GM19372 (cell line): ENCODE measurements around the gene SLC35A3.
"Not testable (repeated sequence)": the region's sequence is repeated elsewhere in the genome, so short reads cannot be mapped to it uniquely, and the experiment has no call there.

ENCODE experiments used
- ATAC-seq: cut with Tn5 transposase; IDR thresholded peaks from one replicate; pipeline ENCODE4 v1.9.1; 2021; ENCODE audit warnings: mild to moderate bottlenecking, low read depth, moderate library complexity; ENCODE audit not compliant: unreplicated experiment

SLC35A3 gene

DNA sequence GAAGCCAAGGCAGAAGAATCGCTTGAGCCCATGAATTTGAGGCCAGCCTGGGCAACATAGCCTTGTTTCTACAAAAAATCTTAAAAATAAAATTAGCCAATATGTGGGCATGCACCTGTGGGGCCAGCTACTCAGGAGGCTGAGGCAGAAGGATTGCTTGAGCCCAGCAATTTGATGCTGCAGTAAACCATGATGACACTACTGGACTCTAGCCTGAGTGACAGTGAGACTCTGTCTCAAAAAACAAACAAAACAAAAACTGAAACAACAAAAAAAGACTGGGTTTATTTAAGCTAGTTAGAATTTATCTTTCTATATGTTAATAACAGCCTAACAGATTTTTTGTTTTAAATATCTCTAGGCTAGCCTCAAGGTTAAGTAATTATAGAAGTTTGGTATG, 57.4 kb downstream of the SLC35A3 start:
- ATAC-seq: no peak

DNA sequence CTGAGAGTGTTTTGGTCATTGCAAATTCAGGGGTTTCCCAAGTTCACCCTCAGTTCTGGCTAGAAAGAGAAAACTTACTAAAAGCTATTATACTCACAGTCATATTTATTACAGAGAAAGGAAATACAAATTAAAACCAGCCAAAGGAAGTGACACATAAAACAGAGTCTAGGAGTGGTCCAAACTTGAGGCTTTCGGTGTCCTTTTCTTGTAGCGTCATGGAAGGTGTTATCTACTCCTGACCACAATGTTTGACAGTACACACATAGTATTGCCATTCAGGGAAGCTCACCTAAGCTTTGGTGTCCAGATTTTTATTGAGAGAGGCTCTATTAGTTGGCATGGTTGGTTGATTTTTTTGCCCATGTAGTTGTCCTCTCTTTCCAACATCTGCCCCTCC, 59.0 kb downstream of the SLC35A3 start:
- peak; percentile 70 for ATAC-seq

DNA sequence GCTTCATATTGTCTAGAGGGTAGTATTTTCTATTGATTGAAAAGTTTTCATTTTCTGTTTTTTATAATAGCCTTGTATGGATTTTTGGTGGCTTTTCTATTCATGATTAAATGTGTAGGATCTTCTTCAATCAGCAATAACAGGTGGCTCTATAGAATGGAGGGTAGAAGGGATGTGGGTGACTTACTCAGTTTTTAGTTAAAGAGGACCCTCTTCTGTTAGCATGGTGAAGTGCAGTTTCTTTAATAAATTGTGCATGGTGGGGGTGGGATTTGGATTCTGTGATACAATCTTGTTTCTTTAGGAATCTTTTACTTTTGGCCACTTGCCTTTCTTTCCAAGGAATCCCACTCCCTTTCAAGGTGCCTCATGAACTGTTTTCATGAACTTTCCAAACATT, 64.7 kb downstream of the SLC35A3 start:
- no peak for ATAC-seq

DNA sequence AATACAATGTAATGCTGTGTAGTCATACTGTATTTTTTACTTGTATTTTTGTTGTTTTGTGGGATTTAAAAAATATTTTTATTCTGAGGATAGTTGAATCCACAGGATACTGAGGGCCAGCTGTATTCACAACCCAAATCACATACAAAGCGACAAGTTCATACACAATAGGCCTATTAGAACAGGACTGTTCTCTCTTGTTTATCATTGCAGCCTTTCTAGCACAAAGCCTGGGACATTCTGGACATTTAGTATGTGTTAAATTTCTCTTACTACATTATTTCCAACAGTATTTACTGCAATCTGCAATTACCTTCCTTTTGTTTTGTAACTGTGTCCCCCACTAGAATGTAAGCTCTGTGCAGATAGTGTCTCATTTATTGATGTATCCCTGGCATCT, 65.4 kb downstream of the SLC35A3 start:
- no peak for ATAC-seq

DNA sequence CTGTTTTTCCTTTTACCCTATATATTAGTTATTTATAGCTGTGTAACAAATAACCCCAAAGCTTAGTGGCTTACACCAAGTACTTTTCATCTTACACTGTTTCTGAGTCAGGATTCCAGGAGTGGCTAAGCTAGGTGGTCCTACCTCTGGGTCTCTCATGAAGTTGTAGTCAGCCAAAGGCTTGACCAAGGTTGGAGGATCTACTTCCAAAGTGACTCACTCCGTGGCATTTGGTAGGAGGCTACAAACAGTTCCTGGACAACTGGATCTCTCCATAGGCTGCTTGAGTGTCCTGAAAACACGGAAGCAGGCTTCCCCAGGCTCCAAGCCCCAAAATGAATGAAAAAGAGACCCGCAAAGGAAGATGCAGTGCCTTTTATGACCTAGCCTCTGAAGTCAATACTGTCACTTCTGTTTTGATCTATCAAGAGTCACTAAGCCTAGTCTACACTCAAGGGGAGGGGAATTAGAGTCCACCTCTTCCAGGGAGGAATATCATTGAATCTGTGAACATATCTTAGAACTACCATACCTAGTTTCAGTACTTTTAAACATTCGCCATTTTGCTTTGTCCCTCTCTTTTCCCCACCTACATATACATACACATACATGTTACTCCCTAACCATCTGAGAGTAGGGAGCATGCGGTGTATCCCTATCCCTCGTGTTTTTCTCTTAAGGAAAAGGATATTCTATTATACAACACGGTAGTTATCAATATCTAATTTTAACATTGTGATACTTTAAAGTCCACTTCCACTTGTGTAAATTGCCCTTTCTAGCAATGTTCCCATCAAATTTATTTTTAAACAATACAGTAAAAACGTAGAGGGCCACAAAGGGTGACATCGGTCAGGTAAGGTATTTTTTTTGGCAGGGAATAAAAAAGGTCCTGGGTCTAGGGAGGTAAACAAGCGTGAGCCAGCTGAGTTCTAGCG, 67.2 kb downstream of the SLC35A3 start:
- no peak for ATAC-seq

DNA sequence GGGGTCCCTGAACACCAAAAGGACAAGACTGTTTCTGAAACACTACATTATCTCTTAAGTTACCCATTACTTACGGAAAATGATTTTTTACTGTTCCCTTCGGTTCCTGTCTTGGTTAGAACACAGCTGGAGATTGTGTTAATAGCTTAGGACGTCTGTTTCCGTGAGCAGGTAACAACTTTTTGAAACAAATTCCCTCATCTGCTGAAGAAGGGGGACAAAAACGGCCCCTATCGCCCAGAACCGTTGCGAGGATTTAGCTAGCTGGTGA, 67.8 kb downstream of the SLC35A3 start:
- ATAC-seq: no peak

GRCh38 chr1:100037927-100038659, 68.3 kb downstream of the SLC35A3 start:
- ATAC-seq: peak; percentile 86

DNA sequence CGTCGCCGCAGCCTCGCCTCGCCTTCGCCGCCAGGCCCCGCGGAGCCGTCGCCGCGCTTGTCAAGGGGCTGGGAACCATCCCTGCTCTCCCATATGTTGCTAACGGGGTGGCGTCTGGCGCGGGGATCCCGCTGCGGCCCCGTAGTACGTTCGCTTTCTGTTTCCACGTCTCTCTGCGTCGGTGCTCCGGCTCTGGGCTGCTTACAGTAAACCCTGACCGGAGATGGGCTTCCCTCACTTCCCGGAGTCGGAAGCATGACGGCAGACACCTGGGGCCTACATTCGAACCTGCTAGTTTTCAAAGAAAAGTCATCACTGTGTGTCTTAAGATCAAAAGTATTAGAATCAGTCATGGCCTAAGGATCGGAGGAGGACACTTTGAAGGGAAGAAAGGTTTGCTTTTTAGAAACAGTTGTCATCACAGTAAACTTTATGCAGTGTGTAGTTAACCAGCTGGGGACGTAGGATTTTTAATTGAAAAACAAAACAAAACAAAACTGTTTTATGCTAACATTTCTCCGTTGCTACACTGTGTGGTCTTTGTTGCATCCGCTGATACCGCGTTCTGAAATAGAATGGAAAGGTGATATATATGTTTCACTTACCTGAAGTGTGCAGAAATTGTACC, 69.0 kb downstream of the SLC35A3 start:
- ATAC-seq: peak; percentile 37

GRCh38 chr1:100039591-100039990, 69.8 kb downstream of the SLC35A3 start:
- no peak for ATAC-seq

- ATAC-seq: no peak
Measured at GRCh38 chr1:100045206-100045605, 75.4 kb downstream of the SLC35A3 start.

DNA sequence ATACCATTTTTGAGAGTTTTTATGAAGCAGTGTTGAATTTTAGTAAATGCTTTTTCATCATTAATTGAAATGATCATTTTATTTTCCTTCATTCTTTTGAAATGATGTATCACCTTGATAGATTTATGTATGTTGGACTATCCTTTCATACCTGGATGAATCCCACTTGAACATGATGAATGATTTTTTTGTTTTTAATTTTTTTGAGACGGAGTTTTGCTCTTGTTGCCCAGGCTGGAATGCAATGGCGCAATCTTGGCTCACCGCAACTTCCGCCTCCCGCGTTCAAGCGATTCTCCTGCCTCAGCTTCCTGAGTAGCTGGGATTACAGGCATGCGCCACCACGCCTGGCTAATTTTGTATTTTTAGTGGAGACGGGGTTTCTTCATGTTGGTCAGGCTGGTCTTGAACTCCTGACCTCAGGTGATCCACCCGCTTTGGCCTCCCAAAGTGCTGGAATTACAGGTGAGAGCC, 77.5 kb downstream of the SLC35A3 start:
- not testable (repeated sequence) for ATAC-seq

DNA sequence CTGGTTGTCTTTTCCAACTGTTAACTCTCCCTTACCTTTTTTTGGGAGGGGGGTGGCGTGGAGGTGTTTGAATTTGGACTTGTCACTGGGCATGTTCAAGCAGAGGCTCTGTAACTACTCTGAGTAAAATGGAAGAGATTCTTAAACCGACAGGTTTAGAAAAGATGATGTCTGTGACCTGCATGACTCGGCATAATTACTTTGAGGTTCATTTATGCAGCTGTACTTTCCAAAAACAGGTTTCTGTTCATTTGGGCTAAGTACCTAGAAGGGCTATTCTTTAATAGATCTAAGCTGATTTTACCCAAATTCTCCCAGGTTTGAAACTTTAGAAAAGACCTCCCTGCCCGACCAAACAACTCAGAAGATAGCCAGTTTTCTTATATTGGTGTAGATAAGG, 80.3 kb downstream of the SLC35A3 start:
- no peak for ATAC-seq

DNA sequence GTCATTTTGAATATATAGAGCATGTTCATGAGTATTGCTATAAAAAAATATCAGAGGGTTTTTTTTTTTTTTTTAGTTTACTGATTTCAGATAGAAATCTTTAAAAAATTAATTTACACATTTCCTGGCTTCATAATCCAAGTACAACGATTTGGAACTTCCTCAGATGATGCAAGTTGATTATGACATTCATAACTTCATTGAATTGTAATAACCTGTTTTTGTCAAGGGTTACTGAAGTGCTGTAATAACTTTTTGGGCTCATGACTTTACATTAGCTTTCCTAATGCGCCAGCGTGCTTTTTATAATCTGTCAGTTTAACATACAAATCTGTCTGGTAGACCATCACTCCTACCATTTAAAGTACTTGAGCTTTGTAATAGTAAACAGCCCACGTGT, 81.6 kb downstream of the SLC35A3 start:
- no peak for ATAC-seq

GRCh38 chr1:100051893-100052292, 82.1 kb downstream of the SLC35A3 start:
- no peak for ATAC-seq

DNA sequence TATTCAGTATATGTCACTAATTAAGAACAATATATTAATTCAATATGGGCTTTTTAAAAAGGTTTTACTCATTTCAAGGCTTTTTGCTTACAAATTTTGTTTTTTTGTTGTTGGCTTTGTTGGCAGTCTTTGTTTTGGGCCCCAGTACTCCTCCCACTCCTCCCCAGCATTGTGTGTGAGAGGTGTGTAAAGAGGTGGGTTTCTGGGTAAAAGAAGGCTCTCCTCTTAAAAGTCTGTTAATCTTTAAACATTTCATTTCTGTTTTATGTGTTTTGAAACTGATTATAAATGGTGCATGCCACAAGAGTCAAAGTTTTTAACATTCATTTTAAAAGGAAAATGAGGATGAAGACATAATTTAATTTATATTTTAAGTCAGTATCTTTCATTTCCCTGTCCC, 83.3 kb downstream of the SLC35A3 start:
- no peak for ATAC-seq

GRCh38 chr1:100053727-100054126, 83.9 kb downstream of the SLC35A3 start:
- ATAC-seq: no peak

- no peak for ATAC-seq
Measured at GRCh38 chr1:100061681-100062080, 91.9 kb downstream of the SLC35A3 start.

DNA sequence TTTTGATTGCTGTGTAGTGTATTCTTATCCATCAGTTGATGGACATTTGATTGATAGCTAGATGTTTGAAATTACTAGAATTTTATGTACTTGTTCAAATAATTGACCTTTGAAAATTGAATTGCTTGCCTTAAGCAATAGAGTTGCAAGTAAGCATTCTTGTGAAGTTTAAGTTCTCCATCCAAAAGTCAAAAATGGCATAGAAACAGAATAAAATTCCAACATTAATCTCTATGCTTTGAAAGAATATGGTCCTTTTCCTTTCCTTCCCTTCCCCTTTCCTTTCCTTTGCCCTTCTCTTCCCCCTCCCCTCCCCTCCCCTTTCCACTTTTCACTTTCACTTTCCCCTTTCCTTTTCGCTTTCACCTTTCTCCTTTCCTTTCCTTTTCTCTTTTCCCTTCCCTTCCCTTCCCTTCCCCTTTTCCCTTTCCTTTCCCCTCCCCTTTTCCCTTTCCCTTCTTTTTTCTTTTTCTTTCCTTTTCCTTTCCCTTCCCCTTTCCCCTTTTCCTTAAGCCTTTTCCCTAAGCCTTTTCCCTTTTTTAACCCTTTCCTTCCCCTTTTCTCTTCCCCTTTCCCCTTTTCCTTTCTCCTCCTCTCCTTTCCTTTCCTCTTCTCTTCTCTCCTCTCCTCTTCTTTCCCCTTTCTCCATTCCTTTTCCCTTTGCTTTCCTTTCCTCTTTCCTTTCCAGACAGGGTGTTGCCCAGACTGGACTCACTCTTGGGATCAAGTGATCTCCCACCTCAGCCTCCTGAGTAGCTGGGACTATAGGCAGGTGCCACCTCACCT, 95.6 kb downstream of the SLC35A3 start:
- ATAC-seq: no peak

DNA sequence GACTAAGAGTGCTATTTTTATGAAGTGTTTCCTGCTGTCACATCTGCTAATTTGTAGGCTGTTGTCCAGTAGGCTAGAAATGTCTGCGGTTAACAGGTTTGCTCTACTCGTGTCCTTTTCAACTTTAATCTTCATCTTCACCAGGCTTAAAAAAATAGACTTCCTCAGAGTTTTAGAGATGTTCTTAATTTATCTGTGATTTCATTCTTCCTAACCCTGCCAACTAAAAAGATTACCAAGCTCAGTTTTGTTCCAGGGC, 96.1 kb downstream of the SLC35A3 start:
- no peak for ATAC-seq

GRCh38 chr1:100070201-100070939, 100.6 kb downstream of the SLC35A3 start:
- ATAC-seq: no peak
